ENCODE results near the gene GAGE12D. TPM values are rescaled to one million over a fixed set of nuclear protein-coding genes. Genes with fewer than 3 reads are reported as not detected.
"Not testable (repeated sequence)": the region's sequence is repeated elsewhere in the genome, so short reads cannot be mapped to it uniquely, and the experiment has no call there.

The GAGE12D gene
- not detected for total RNA-seq

- H3K27me3 ChIP-seq (replicated peaks; ENCODE audit: insufficient read depth); H3K4me1 ChIP-seq (replicated peaks); H3K27ac ChIP-seq; H3K36me3 ChIP-seq; intact Hi-C loops (cut with DNase I); DNase-seq (ENCODE audit: low spot score); H3K4me3 ChIP-seq; H3K9me3 ChIP-seq: not testable (repeated sequence)
- WGBS = no CpG with 5 or more reads among the region's 16 CpGs
These were observed at the start of gene GAGE12D for GRCh38 chrX:49541433-49541832. TSS of gene GAGE12D (plus strand) at chrX:49541733. CDS start at chrX:49542888, 1,155 bp downstream.

GRCh38 chrX:49531877-49532276 lies 9.7 kb upstream of the GAGE12D start, which contains the start of gene GAGE12C:
TSS of gene GAGE12C (plus strand) at chrX:49532177. CDS start at chrX:49533332, 1,155 bp downstream.
- H3K27ac ChIP-seq; intact Hi-C loops (cut with DNase I); H3K4me3 ChIP-seq; H3K9me3 ChIP-seq; H3K27me3 ChIP-seq (replicated peaks; ENCODE audit: insufficient read depth); H3K4me1 ChIP-seq (replicated peaks); DNase-seq (ENCODE audit: low spot score); H3K36me3 ChIP-seq: not testable (repeated sequence)
- WGBS = no CpG with 5 or more reads among the region's 16 CpGs

GRCh38 chrX:49550989-49551388 lies 9.5 kb downstream of the GAGE12D start, which contains the start of gene GAGE12E:
TSS of gene GAGE12E (plus strand) at chrX:49551289. CDS start at chrX:49552444, 1,155 bp downstream.
- DNase-seq (ENCODE audit: low spot score); H3K27ac ChIP-seq; intact Hi-C loops (cut with DNase I); H3K4me1 ChIP-seq (replicated peaks); H3K4me3 ChIP-seq; H3K9me3 ChIP-seq; H3K36me3 ChIP-seq; H3K27me3 ChIP-seq (replicated peaks; ENCODE audit: insufficient read depth): not testable (repeated sequence)
- no CpG with 5 or more reads among the region's 16 CpGs for WGBS

- H3K36me3 ChIP-seq; H3K27me3 ChIP-seq (replicated peaks; ENCODE audit: insufficient read depth); H3K27ac ChIP-seq; intact Hi-C loops (cut with DNase I); H3K9me3 ChIP-seq; H3K4me3 ChIP-seq; DNase-seq (ENCODE audit: low spot score); H3K4me1 ChIP-seq (replicated peaks): not testable (repeated sequence)
- no CpG with 5 or more reads among the region's 16 CpGs for WGBS
These were observed 19.0 kb downstream of the GAGE12D start, which contains the start of gene GAGE12F for GRCh38 chrX:49560542-49560941. TSS of gene GAGE12F (plus strand) at chrX:49560842. CDS start at chrX:49561997, 1,155 bp downstream.

GRCh38 chrX:49568728-49569127 lies 27.2 kb downstream of the GAGE12D start:
- H3K9me3 ChIP-seq; H3K27me3 ChIP-seq (replicated peaks; ENCODE audit: insufficient read depth); H3K36me3 ChIP-seq; intact Hi-C loops (cut with DNase I); H3K4me3 ChIP-seq; H3K4me1 ChIP-seq (replicated peaks); H3K27ac ChIP-seq; DNase-seq (ENCODE audit: low spot score): not testable (repeated sequence)
- WGBS = no CpG with 5 or more reads among the region's 11 CpGs

GRCh38 chrX:49569152-49569551 lies 27.6 kb downstream of the GAGE12D start:
- H3K27me3 ChIP-seq (replicated peaks; ENCODE audit: insufficient read depth); DNase-seq (ENCODE audit: low spot score); H3K4me1 ChIP-seq (replicated peaks); intact Hi-C loops (cut with DNase I); H3K27ac ChIP-seq; H3K36me3 ChIP-seq; H3K4me3 ChIP-seq; H3K9me3 ChIP-seq: not testable (repeated sequence)
- no CpG with 5 or more reads among the region's 13 CpGs for WGBS

- H3K36me3 ChIP-seq; H3K27me3 ChIP-seq (replicated peaks; ENCODE audit: insufficient read depth); H3K9me3 ChIP-seq; DNase-seq (ENCODE audit: low spot score); H3K27ac ChIP-seq; intact Hi-C loops (cut with DNase I); H3K4me3 ChIP-seq; H3K4me1 ChIP-seq (replicated peaks): not testable (repeated sequence)
- no CpG with 5 or more reads among the region's 16 CpGs for WGBS
These were observed 28.6 kb downstream of the GAGE12D start, which contains the start of gene GAGE12G for GRCh38 chrX:49570100-49570499. TSS of gene GAGE12G (plus strand) at chrX:49570400. CDS start at chrX:49571555, 1,155 bp downstream.

- H3K4me3 ChIP-seq; intact Hi-C loops (cut with DNase I); H3K27ac ChIP-seq; H3K4me1 ChIP-seq (replicated peaks); H3K9me3 ChIP-seq; H3K27me3 ChIP-seq (replicated peaks; ENCODE audit: insufficient read depth); DNase-seq (ENCODE audit: low spot score); H3K36me3 ChIP-seq: not testable (repeated sequence)
- WGBS = no CpG with 5 or more reads among the region's 16 CpGs
These were observed 38.1 kb downstream of the GAGE12D start, which contains the start of gene GAGE12H for GRCh38 chrX:49579649-49580048. TSS of gene GAGE12H (plus strand) at chrX:49579949. CDS start at chrX:49581104, 1,155 bp downstream.

GRCh38 chrX:49589196-49589595 lies 47.7 kb downstream of the GAGE12D start, which contains the start of gene GAGE2A:
TSS of gene GAGE2A (plus strand) at chrX:49589496. CDS start at chrX:49590651, 1,155 bp downstream.
- DNase-seq (ENCODE audit: low spot score); H3K36me3 ChIP-seq; H3K4me1 ChIP-seq (replicated peaks); H3K27me3 ChIP-seq (replicated peaks; ENCODE audit: insufficient read depth); H3K4me3 ChIP-seq; H3K27ac ChIP-seq; H3K9me3 ChIP-seq; intact Hi-C loops (cut with DNase I): not testable (repeated sequence)
- no CpG with 5 or more reads among the region's 16 CpGs for WGBS

GRCh38 chrX:49589769-49590478 lies 48.4 kb downstream of the GAGE12D start:
- WGBS = 94% methylated on average over 31 of the region's 37 CpGs
- H3K36me3 ChIP-seq; H3K27ac ChIP-seq; H3K4me1 ChIP-seq (replicated peaks); H3K27me3 ChIP-seq (replicated peaks; ENCODE audit: insufficient read depth); H3K4me3 ChIP-seq; DNase-seq (ENCODE audit: low spot score); intact Hi-C loops (cut with DNase I); H3K9me3 ChIP-seq: not testable (repeated sequence)

GRCh38 chrX:49590488-49590887 lies 49.0 kb downstream of the GAGE12D start:
- H3K9me3 ChIP-seq; H3K4me3 ChIP-seq; H3K36me3 ChIP-seq; intact Hi-C loops (cut with DNase I); H3K27ac ChIP-seq; H3K27me3 ChIP-seq (replicated peaks; ENCODE audit: insufficient read depth); DNase-seq (ENCODE audit: low spot score); H3K4me1 ChIP-seq (replicated peaks): not testable (repeated sequence)
- 96% methylated on average over 14 of the region's 17 CpGs for WGBS
